Activated CD4-positive, CD25-positive, alpha-beta regulatory T cell treated with anti-CD3 and anti-CD28 coated beads, Interleukin-2, amount 50 U/mL, for 72 hours (primary cell): ENCODE data around the gene TIA1.
"Not testable (repeated sequence)": the region's sequence is repeated elsewhere in the genome, so short reads cannot be mapped to it uniquely, and the experiment has no call there.

Experiments used
- DNase-seq: peaks from one replicate; pipeline ENCODE4 v3.0.0; 2021

TIA1 gene

GRCh38 chr2:70248181-70248847 lies at the start of gene TIA1:
Gene TIA1 (minus strand): TSS chr2:70248628. CDS start chr2:70248430, 198 bp downstream.
- DNase-seq: peak; percentile 97

GRCh38 chr2:70297828-70298227 lies 49.4 kb upstream of the TIA1 start:
- not testable (repeated sequence) for DNase-seq

GRCh38 chr2:70283500-70284191 lies 35.2 kb upstream of the TIA1 start:
- DNase-seq: no peak

- DNase-seq: no peak
These were observed 34.0 kb upstream of the TIA1 start for GRCh38 chr2:70282439-70282838.

- DNase-seq: no peak
These were observed 31.9 kb upstream of the TIA1 start for GRCh38 chr2:70280242-70280798.

GRCh38 chr2:70270323-70270722 lies 21.9 kb upstream of the TIA1 start:
- no peak for DNase-seq

- DNase-seq: not testable (repeated sequence)
These were observed 21.2 kb upstream of the TIA1 start for GRCh38 chr2:70269422-70270302.

GRCh38 chr2:70266925-70267324 lies 18.5 kb upstream of the TIA1 start:
- not testable (repeated sequence) for DNase-seq

- DNase-seq: no peak
These were observed 13.1 kb upstream of the TIA1 start for GRCh38 chr2:70261501-70261900.

- DNase-seq: no peak
These were observed 10.1 kb upstream of the TIA1 start for GRCh38 chr2:70258532-70258875.

GRCh38 chr2:70255637-70256314 lies 7.3 kb upstream of the TIA1 start:
- DNase-seq: no peak

- DNase-seq: no peak
These were observed 2.0 kb upstream of the TIA1 start for GRCh38 chr2:70250434-70250833.

GRCh38 chr2:70247364-70248180 lies 856 bp downstream of the TIA1 start:
- no peak for DNase-seq

- DNase-seq: no peak
These were observed 4.4 kb downstream of the TIA1 start for GRCh38 chr2:70243806-70244584.

- no peak for DNase-seq
These were observed 5.9 kb downstream of the TIA1 start for GRCh38 chr2:70242552-70242951.

GRCh38 chr2:70241340-70241739 lies 7.1 kb downstream of the TIA1 start:
- DNase-seq: no peak

GRCh38 chr2:70240599-70240998 lies 7.8 kb downstream of the TIA1 start:
- no peak for DNase-seq

GRCh38 chr2:70233926-70234325 lies 14.5 kb downstream of the TIA1 start:
- DNase-seq: no peak

GRCh38 chr2:70226781-70227180 lies 21.6 kb downstream of the TIA1 start:
- DNase-seq: no peak

- not testable (repeated sequence) for DNase-seq
These were observed 25.1 kb downstream of the TIA1 start for GRCh38 chr2:70223305-70223704.

GRCh38 chr2:70214953-70215549 lies 33.4 kb downstream of the TIA1 start:
- DNase-seq: no peak
